Uterus (tissue), 2 donors: ENCODE data around the gene RNU7-1.

Experiments
- CTCF ChIP-seq, 4 experiments: fragments of 200-600 bp in 2 of 4; fragments of 450-650 bp in 2 of 4; sonication (generic) in 2 of 4; IDR thresholded peaks; one replicate each; pipeline ENCODE4 v1.5.1; 2016 to 2019; ENCODE audit warnings: antibody characterized with exemption in 4 of 4, mild to moderate bottlenecking in 2 of 4, moderate library complexity in 1 of 4
- POLR2A ChIP-seq, 2 donors: fragments of 450-650 bp; IDR thresholded peaks; one replicate each; pipeline ENCODE4 v1.6.1; 2016; ENCODE audit warnings: antibody characterized with exemption in 2 of 2, mild to moderate bottlenecking in 1 of 2, moderate library complexity in 1 of 2

- no peak for TF ChIP-seq CTCF (IDR thresholded peaks at IDR 0.05)
- TF ChIP-seq POLR2A (IDR thresholded peaks at IDR 0.05), result no peak
These were observed 6.8 kb upstream of the RNU7-1 start for GRCh38 chr12:6936636-6937480.
